Colonic mucosa (tissue), 4 donors: ENCODE measurements around the gene SHMT1. TPM values are rescaled to one million over a fixed set of nuclear protein-coding genes. Genes with fewer than 3 reads are reported as not detected.

Experiments used
- DNase-seq: peaks from one replicate; pipeline ENCODE4 v3.0.0-alpha.2; 2020
- H3K27ac ChIP-seq: fragments of 200-600 bp; one replicate; pipeline ENCODE4 v1.8.0; 2021
- H3K27me3 ChIP-seq: fragments of 200-600 bp; one replicate; pipeline ENCODE4 v1.8.0; 2021
- H3K36me3 ChIP-seq: fragments of 200-600 bp; one replicate; pipeline ENCODE4 v1.8.0; 2021
- H3K4me1 ChIP-seq: fragments of 200-600 bp; one replicate; pipeline ENCODE4 v1.8.0; 2021; ENCODE audit warnings: mild to moderate bottlenecking
- H3K4me3 ChIP-seq: fragments of 200-600 bp; one replicate; pipeline ENCODE4 v1.8.0; 2021
- H3K9ac ChIP-seq, 2 donors: one replicate each; pipeline ENCODE4 v1.7.0; 2013; ENCODE audit warnings: control low read depth in 2 of 2, low read depth in 2 of 2, low read length in 2 of 2
- H3K9me3 ChIP-seq: fragments of 200-600 bp; one replicate; pipeline ENCODE4 v1.8.0; 2021
- intact Hi-C: fragments of 100-400 bp; cut with DNase I; formaldehyde crosslinking; loops from one replicate; pipeline ENCODE4 v1.14.1; 2022
- total RNA-seq, 2 donors: library from RNA; stranded (reverse); fragmentation: NEBNext Ultra II Directional in 1 of 2; extraction: Animal tissue kit (Norgen Biotek cat#: 25700) in 1 of 2; gene quantifications; one replicate each; pipeline ENCODE4 v1.2.1, GENCODE V29; 2021
- TF ChIP-seq, protein P1 (sequence below): fragments of 200-600 bp; IDR thresholded peaks from one replicate; pipeline ENCODE4 v1.8.0; 2022; ENCODE audit warnings: antibody characterized with exemption, mild to moderate bottlenecking
- donor health status: healthy.
- donor health status: DM: no; HTN: no; CAD: no.
- donor health status: DM: no; HTN: no; CAD: no.

Gene SHMT1
- total RNA-seq, 2 donors from 2014 or later: 41.4 to 58.0 TPM

DNA sequence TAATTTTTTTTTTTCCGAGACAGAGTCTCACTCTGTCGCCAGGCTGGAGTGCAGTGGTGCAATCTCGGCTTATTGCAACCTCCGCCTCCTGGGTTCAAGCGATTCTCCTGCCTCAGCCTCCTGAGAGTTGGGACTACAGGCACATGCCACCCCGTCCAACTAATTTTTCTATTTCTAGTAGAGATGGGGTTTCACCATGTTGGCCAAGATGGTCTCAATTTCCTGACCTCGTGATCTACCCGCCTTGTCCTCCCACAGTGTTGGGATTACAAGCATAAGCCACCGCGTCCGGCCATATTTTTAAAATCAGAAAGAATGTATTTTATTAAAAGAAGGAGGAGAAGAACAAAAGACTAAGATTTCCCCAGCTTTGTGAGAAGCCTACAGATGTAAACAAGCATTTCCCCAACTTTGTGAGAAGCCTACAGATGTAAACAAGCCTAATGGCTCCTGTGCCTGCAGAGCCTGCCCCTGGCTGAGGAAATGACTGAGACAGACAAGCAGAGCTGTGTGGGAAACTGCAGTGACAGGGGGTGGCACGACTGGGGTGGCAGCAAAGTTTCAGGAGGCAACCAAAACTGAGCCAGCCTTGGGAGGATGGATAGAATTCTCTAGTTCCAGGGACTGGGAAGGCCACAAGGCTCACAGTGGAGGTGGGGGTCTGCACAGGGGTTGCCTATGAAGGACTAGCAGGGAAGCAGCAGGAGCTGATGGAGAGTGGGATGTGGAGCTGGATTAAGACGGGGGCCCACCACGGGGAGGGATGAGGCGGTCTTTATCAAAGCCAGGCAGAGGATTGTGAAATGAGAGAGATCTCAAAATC, 71.4 kb downstream of the SHMT1 start:
- H3K4me1 ChIP-seq: no peaks in the 10 kb centered on the region
- TF ChIP-seq, protein P1, sequence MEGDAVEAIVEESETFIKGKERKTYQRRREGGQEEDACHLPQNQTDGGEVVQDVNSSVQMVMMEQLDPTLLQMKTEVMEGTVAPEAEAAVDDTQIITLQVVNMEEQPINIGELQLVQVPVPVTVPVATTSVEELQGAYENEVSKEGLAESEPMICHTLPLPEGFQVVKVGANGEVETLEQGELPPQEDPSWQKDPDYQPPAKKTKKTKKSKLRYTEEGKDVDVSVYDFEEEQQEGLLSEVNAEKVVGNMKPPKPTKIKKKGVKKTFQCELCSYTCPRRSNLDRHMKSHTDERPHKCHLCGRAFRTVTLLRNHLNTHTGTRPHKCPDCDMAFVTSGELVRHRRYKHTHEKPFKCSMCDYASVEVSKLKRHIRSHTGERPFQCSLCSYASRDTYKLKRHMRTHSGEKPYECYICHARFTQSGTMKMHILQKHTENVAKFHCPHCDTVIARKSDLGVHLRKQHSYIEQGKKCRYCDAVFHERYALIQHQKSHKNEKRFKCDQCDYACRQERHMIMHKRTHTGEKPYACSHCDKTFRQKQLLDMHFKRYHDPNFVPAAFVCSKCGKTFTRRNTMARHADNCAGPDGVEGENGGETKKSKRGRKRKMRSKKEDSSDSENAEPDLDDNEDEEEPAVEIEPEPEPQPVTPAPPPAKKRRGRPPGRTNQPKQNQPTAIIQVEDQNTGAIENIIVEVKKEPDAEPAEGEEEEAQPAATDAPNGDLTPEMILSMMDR: no peak
- peaks cover 5% of the 10 kb centered on the region for H3K36me3 ChIP-seq
- no peak overlapping the region for H3K27ac ChIP-seq
- intact Hi-C loops: no loop called here
- H3K9ac ChIP-seq: no peak overlapping the region
- DNase-seq: no peak
- H3K9me3 ChIP-seq: no peaks in the 10 kb centered on the region
- no peaks in the 10 kb centered on the region for H3K27me3 ChIP-seq
- no peak overlapping the region for H3K4me3 ChIP-seq

DNA sequence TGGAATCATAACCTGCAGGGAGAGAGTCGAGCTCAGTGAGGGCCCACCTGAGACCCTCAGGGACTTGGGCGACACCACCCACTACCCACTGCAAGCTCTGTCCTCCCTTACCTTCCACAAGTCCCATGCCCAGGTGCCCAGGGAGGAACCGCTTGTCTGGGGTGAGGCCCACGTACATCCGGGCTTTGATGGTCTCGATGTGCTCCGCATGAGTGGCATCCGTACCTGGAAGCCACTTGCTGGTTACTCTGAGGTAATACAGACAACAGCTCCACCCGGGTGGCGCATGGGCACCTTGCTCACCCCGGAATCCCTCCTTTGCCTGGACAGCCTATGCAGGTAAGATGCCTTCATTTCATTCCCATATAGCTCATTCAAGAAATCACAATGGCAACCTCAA, 78.1 kb downstream of the SHMT1 start:
- Histone ChIP-seq H3K36me3 (peaks cover 5% of the 10 kb centered on the region), H3K9me3 (no peaks in the 10 kb centered on the region), H3K4me1 (no peaks in the 10 kb centered on the region), H3K27me3 (no peaks in the 10 kb centered on the region), H3K9ac (no peak overlapping the region), H3K4me3 (no peak overlapping the region), H3K27ac (no peak overlapping the region)
- intact Hi-C loops: no loop called here
- TF ChIP-seq, protein P1: no peak
- no peak for DNase-seq

DNA sequence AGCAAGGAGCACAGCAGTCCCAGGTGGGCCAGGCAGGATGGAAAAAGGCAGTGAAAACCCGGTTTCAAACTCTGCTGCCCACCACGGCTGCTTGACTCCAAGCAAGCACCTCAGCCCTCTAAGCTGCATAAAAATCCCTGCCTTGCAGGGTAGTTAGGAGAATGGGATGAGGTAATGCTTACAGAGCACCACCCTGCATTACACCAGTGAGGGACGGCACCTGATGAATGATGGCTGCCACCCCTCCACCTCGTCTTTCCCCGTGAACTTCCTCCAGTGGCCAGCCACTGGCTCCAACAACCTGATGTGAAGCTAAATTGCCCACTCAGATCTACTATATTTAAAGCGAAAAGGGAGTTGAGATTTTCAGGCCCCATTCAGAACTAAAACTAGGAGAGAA, 81.6 kb downstream of the SHMT1 start:
- no peak for DNase-seq
- Histone ChIP-seq H3K4me1 (no peaks in the 10 kb centered on the region), H3K27me3 (no peaks in the 10 kb centered on the region), H3K9me3 (no peaks in the 10 kb centered on the region), H3K36me3 (no peaks in the 10 kb centered on the region), H3K9ac (no peak overlapping the region), H3K27ac (no peak overlapping the region), H3K4me3 (no peak overlapping the region)
- intact Hi-C loops: no loop called here
- TF ChIP-seq, protein P1: no peak

DNA sequence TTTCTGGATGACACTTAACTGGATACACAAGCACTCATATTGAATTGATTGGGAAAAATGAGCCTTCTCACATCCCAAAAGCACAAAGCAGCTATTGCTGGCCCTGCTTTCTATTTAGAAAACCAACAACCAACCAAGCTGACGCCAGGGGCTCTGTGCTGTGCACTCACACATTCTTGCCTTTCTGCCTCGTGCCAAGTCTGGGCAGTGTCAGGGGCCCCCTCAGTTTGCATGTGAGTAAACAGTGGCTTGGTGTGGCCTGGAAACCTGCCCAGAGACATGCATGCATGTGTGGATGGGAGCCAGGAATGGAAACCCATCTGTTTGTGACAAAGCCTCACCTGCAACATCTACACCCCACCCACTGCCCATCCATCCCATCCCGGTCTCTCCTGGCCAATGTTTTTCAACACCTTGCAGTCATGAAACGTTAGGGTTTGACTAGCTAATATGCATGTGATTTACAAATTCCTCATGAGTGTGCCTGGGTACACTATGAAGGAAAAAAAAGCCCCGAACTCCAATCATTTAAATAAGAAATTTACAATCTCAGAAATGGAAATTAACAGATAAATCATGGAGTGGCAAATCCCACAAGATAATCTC, 82.5 kb downstream of the SHMT1 start:
- intact Hi-C loops: no loop called here
- Histone ChIP-seq H3K4me1 (no peaks in the 10 kb centered on the region), H3K36me3 (no peaks in the 10 kb centered on the region), H3K9me3 (no peaks in the 10 kb centered on the region), H3K27me3 (no peaks in the 10 kb centered on the region), H3K9ac (no peak overlapping the region), H3K27ac (no peak overlapping the region), H3K4me3 (no peak overlapping the region)
- TF ChIP-seq, protein P1: no peak
- no peak for DNase-seq

DNA sequence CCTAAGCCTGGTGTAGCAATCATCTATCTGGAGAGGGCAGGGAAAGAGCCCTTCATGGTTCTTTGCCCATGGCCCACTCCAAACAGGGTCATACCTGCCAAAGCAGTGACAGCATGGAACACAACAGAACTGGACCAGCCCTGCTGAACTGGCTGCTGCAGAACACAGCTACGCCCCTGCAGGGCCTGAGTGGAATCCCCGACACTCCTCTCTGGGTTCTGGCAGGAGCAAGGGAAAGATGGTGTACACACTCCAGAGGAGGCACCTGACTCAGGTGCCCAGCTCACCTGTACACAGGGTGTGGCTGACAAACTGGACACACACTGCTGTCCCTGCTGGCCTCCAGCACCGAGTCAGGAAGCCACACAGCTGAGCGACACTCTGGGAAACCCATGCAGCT, 83.1 kb downstream of the SHMT1 start:
- no peak for DNase-seq
- no peak overlapping the region for H3K4me3 ChIP-seq
- H3K9me3 ChIP-seq: no peaks in the 10 kb centered on the region
- TF ChIP-seq, protein P1: no peak
- intact Hi-C loops: no loop called here
- no peak overlapping the region for H3K27ac ChIP-seq
- no peaks in the 10 kb centered on the region for H3K4me1 ChIP-seq
- H3K36me3 ChIP-seq: no peaks in the 10 kb centered on the region
- no peaks in the 10 kb centered on the region for H3K27me3 ChIP-seq
- no peak overlapping the region for H3K9ac ChIP-seq
